Liver (tissue), 9 donors: ENCODE data around the gene TMEM167A. TPM values are rescaled to one million over a fixed set of nuclear protein-coding genes. Genes with fewer than 3 reads are reported as not detected.

Experiments
- DNase-seq: peaks from one replicate; pipeline ENCODE4 v3.0.0-alpha.2; 2017; ENCODE audit warnings: low spot score
- H3K27ac ChIP-seq, 2 donors: one replicate each; pipeline ENCODE4 v1.7.0; 2013; ENCODE audit warnings: inconsistent platforms in 2 of 2, low read length in 2 of 2, control low read depth in 1 of 2, low read depth in 1 of 2, mild to moderate bottlenecking in 1 of 2
- H3K27me3 ChIP-seq, 4 donors: one replicate each; pipeline versions ENCODE4 v1.6.1 to v1.7.0; 2013; ENCODE audit warnings: low read length in 3 of 4, inconsistent platforms in 1 of 4, mild to moderate bottlenecking in 1 of 4, moderate library complexity in 1 of 4; ENCODE audit not compliant: control insufficient read depth in 4 of 4, insufficient read depth in 4 of 4
- H3K36me3 ChIP-seq, 4 donors: one replicate each; pipeline versions ENCODE4 v1.6.1 to v1.7.0; 2013; ENCODE audit warnings: low read length in 3 of 4, mild to moderate bottlenecking in 3 of 4, low read depth in 1 of 4, moderate library complexity in 1 of 4; ENCODE audit not compliant: control insufficient read depth in 4 of 4, insufficient read depth in 3 of 4
- H3K4me1 ChIP-seq, 4 donors: one replicate each; pipeline versions ENCODE4 v1.6.1 to v1.7.0; 2013; ENCODE audit warnings: low read length in 3 of 4, mild to moderate bottlenecking in 3 of 4, moderate library complexity in 1 of 4; ENCODE audit not compliant: control insufficient read depth in 4 of 4, insufficient read depth in 4 of 4
- H3K4me3 ChIP-seq, 3 donors: one replicate each; pipeline versions ENCODE4 v1.6.1 to v1.7.0; 2013; ENCODE audit warnings: low read length in 3 of 3, control low read depth in 1 of 3, low read depth in 1 of 3, mild to moderate bottlenecking in 1 of 3
- H3K9ac ChIP-seq, 2 donors: one replicate each; pipeline ENCODE4 v1.7.0; 2013; ENCODE audit warnings: low read length in 2 of 2, mild to moderate bottlenecking in 2 of 2, moderate library complexity in 2 of 2, control low read depth in 1 of 2, low read depth in 1 of 2
- H3K9me3 ChIP-seq, 4 donors: one replicate each; pipeline versions ENCODE4 v1.6.1 to v1.7.0; 2013; ENCODE audit warnings: low read length in 3 of 4; ENCODE audit not compliant: control insufficient read depth in 4 of 4
- ATF3 ChIP-seq: IDR thresholded peaks from 2 replicates; pipeline ENCODE4 v1.6.1; 2016; ENCODE audit warnings: antibody characterized with exemption
- EGR1 ChIP-seq, 2 donors: IDR thresholded peaks; 2 replicates each; pipeline ENCODE4 v1.6.1; 2016 to 2018; ENCODE audit warnings: antibody characterized with exemption in 2 of 2, low read depth in 2 of 2
- FOXA2 ChIP-seq: IDR thresholded peaks from 2 replicates; pipeline ENCODE4 v1.6.1; 2016; ENCODE audit warnings: antibody characterized with exemption
- GABPA ChIP-seq, 2 donors: IDR thresholded peaks in 1 of 2; conservative IDR thresholded peaks in 1 of 2; 2 replicates each; pipeline ENCODE4 v1.6.1; 2016; ENCODE audit warnings: antibody characterized with exemption in 2 of 2, mild to moderate bottlenecking in 1 of 2, moderate library complexity in 1 of 2
- HNF4A ChIP-seq, 2 donors: conservative IDR thresholded peaks; 2 replicates each; pipeline ENCODE4 v1.6.1; 2016; ENCODE audit warnings: antibody characterized with exemption in 2 of 2, mild to moderate bottlenecking in 2 of 2
- HNF4G ChIP-seq: IDR thresholded peaks from 2 replicates; pipeline ENCODE4 v1.6.1; 2016; ENCODE audit warnings: antibody characterized with exemption
- MAX ChIP-seq: IDR thresholded peaks from 2 replicates; pipeline ENCODE4 v1.6.1; 2016; ENCODE audit warnings: antibody characterized with exemption
- NR2F2 ChIP-seq: IDR thresholded peaks from 2 replicates; pipeline ENCODE4 v1.6.1; 2016; ENCODE audit warnings: antibody characterized with exemption
- REST ChIP-seq: IDR thresholded peaks from 2 replicates; pipeline ENCODE4 v1.6.1; 2016; ENCODE audit warnings: antibody characterized with exemption, mild to moderate bottlenecking
- RXRA ChIP-seq, 2 donors: IDR thresholded peaks; 2 replicates each; pipeline ENCODE4 v1.6.1; 2017 to 2018; ENCODE audit warnings: antibody characterized with exemption in 2 of 2, mild to moderate bottlenecking in 1 of 2
- TAF1 ChIP-seq: conservative IDR thresholded peaks from 2 replicates; pipeline ENCODE4 v1.6.1; 2016; ENCODE audit warnings: antibody characterized with exemption, mild to moderate bottlenecking
- ZBTB33 ChIP-seq: IDR thresholded peaks from 2 replicates; pipeline ENCODE4 v1.6.1; 2016; ENCODE audit warnings: antibody characterized with exemption
- WGBS: extraction: QIAGEN DNeasy Blood & Tissue Kit; methylation state at CpG from one replicate; pipeline ENCODE4 v1.1.7; 2013; 5-methylcytosine and 5-hydroxymethylcytosine counted together
- polyA plus RNA-seq, 2 donors: library from polyadenylated mRNA; stranded (reverse) in 1 of 2; unstranded in 1 of 2; fragments of 200-250 nt in 1 of 2; fragments of >200 nt in 1 of 2; fragmentation: Nextera tagmentation in 1 of 2; extraction: Ambion mirVana in 1 of 2; gene quantifications; one replicate each; pipeline versions ENCODE4 v1.2.1 to v1.2.3, GENCODE V29; 2013 to 2015
- total RNA-seq, 2 donors: library from RNA; depleted of rRNA; stranded (reverse); fragments of >200 nt; gene quantifications; one replicate each; pipeline ENCODE4 v1.2.3, GENCODE V29; 2014
- TF ChIP-seq, protein P1 (sequence below): fragments of 150-350 bp; IDR thresholded peaks from 2 replicates; pipeline ENCODE4 v1.5.1; 2017; ENCODE audit warnings: improper control_type of control experiment, low read depth, low read length; ENCODE audit not compliant: missing input control
- donor health status: healthy.
- donor health status: healthy.
- donor health status: healthy.
- donor health status: healthy.
- donor health status: healthy.

Gene TMEM167A
- total and polyA plus RNA-seq, 4 donors = 27.0 to 55.2 (median 37.1) TPM

GRCh38 chr5:83107692-83108420 is 30.7 kb upstream of the TMEM167A start:
- TF ChIP-seq TAF1 (no peak), RXRA (IDR thresholded peaks at IDR 0.05) (no peak), ATF3 (no peak), MAX (no peak), HNF4G (no peak), NR2F2 (no peak), HNF4A (conservative IDR thresholded peaks at IDR 0.05) (no peak), REST (no peak), GABPA (IDR thresholded peaks at IDR 0.05 in 1 of 2, conservative IDR thresholded peaks at IDR 0.05 in 1 of 2) (no peak), FOXA2 (no peak), EGR1 (IDR thresholded peaks at IDR 0.05; ENCODE audit: low read depth in 2 of 2) (no peak)
- TF ChIP-seq, protein P1, sequence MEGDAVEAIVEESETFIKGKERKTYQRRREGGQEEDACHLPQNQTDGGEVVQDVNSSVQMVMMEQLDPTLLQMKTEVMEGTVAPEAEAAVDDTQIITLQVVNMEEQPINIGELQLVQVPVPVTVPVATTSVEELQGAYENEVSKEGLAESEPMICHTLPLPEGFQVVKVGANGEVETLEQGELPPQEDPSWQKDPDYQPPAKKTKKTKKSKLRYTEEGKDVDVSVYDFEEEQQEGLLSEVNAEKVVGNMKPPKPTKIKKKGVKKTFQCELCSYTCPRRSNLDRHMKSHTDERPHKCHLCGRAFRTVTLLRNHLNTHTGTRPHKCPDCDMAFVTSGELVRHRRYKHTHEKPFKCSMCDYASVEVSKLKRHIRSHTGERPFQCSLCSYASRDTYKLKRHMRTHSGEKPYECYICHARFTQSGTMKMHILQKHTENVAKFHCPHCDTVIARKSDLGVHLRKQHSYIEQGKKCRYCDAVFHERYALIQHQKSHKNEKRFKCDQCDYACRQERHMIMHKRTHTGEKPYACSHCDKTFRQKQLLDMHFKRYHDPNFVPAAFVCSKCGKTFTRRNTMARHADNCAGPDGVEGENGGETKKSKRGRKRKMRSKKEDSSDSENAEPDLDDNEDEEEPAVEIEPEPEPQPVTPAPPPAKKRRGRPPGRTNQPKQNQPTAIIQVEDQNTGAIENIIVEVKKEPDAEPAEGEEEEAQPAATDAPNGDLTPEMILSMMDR = no peak
- H3K27me3 ChIP-seq = no peaks in the 10 kb centered on the region
- no peak overlapping the region for H3K27ac ChIP-seq
- no peak overlapping the region for H3K9ac ChIP-seq
- no peaks in the 10 kb centered on the region for H3K36me3 ChIP-seq
- no peak for DNase-seq
- peaks cover 0 to 2% (median 0%) of the 10 kb centered on the region in 4 donors for H3K4me1 ChIP-seq
- 93% methylated on average over 3 of the region's 3 CpGs for WGBS
- no peak overlapping the region for H3K4me3 ChIP-seq
- no peaks in the 10 kb centered on the region for H3K9me3 ChIP-seq

- Histone ChIP-seq H3K36me3 (no peaks in the 10 kb centered on the region), H3K4me3 (no peak overlapping the region), H3K27me3 (no peaks in the 10 kb centered on the region), H3K27ac (no peak overlapping the region), H3K4me1 (peaks cover 0 to 2% (median 0%) of the 10 kb centered on the region in 4 donors), H3K9me3 (no peaks in the 10 kb centered on the region), H3K9ac (no peak overlapping the region)
- no peak for DNase-seq
- TF ChIP-seq TAF1 (no peak), FOXA2 (no peak), ATF3 (no peak), ZBTB33 (no peak), NR2F2 (no peak), HNF4A (conservative IDR thresholded peaks at IDR 0.05) (no peak)
Observed at GRCh38 chr5:83104021-83104420, 26.8 kb upstream of the TMEM167A start.
